Epithelial cell of alveolus of lung (primary cell): ENCODE data around the gene URB1. TPM values are rescaled to one million over a fixed set of nuclear protein-coding genes. Genes with fewer than 3 reads are reported as not detected.

ENCODE experiments used
- total RNA-seq: library from RNA; depleted of rRNA; stranded (reverse); fragments of >200 nt; gene quantifications from 2 replicates; pipeline ENCODE4 v1.2.1, GENCODE V29; 2015

URB1 gene, protein sequence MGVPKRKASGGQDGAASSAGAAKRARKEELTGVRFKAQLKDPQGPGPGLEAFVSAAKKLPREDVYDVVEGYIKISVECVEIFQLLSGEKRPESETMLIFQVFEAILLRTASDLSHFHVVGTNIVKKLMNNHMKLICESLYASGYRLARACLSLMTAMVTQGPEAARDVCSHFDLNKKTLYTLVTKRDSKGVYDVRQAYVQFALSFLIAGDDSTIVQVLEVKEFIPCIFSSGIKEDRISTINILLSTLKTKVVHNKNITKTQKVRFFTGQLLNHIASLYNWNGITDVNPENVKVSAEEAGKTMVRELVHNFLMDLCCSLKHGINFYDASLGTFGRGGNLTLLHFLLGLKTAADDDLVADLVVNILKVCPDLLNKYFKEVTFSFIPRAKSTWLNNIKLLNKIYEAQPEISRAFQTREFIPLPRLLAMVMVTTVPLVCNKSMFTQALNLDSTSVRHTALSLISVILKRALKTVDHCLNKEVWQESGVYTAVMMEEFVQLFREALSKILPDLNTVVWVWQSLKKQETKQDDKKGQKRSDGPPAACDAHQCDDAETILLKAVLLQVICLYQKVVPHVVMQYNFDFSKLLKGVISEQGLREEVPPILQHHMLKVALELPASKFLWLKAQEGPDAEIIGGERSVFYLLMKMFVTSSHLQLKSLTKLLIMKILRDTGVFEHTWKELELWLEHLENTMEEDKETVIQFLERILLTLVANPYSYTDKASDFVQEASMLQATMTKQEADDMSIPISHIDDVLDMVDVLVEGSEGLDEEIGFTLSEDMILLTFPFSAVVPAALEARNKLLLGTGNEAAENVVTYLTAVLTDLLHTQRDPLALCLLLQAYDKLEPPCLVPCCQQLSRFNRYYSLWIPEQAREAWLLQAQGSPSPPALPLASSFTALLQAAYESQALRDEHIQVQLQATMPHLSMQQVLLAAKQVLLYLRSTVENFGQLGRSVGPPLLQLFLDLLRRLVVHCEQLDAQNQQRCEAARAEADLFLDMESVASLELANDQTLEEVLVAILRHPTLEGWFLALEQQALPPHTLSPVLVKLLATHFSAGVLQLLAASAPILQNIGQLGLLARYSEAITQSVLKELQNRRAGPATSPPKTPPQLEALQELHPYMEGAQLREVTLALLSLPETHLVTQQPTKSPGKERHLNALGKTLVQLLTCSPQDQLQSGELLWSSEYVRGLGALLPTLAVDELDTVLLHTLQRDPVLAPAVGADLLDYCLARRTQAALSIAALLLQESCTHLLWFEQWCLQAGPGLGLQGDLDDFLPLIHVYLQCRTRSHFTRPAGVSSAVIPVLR (N-terminal part only)
- 10.1 and 15.8 TPM in 2 replicates for total RNA-seq

DNA sequence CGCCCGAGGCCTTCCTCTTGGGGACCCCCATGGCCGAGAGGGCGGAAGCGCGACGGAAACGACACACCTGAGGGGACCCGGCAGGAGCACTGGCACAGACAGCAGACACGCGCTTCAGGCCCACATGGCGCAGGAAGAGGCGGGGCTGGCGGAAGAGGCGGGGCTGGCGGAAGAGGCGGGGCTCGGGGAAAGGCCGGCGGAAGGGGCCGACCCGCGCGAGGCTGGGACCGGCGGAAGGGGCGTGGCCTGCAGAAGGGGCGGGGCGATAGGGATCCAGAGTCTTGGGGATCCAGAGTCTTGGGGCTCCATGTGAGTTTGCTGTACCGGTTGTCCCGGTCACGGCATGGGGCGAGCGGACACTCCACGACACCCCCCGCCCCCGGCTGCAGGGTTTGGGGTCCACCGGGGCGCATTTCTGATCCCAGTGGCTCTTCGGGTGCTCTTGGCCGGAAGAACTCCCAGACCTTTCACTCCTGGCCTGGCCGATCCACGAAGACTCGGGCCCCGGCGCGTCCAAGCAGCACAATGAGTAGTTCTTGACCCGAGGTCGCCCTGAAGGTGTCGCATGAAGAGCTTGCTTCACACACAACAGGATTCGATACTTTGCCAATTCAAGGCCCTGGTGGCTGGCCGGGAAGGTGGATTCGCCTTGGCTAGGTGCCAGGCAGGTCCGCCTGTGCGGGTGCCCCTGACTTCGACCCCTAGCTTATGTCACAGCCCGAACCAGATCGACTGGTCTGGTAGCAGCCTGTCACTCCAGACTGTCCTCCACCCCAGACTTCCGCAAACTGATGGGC lies at the start of gene URB1:
Gene URB1 (minus strand): TSS at position 133 of the 797 bp plus-strand sequence. CDS start 102 bp downstream, at position 31.

DNA sequence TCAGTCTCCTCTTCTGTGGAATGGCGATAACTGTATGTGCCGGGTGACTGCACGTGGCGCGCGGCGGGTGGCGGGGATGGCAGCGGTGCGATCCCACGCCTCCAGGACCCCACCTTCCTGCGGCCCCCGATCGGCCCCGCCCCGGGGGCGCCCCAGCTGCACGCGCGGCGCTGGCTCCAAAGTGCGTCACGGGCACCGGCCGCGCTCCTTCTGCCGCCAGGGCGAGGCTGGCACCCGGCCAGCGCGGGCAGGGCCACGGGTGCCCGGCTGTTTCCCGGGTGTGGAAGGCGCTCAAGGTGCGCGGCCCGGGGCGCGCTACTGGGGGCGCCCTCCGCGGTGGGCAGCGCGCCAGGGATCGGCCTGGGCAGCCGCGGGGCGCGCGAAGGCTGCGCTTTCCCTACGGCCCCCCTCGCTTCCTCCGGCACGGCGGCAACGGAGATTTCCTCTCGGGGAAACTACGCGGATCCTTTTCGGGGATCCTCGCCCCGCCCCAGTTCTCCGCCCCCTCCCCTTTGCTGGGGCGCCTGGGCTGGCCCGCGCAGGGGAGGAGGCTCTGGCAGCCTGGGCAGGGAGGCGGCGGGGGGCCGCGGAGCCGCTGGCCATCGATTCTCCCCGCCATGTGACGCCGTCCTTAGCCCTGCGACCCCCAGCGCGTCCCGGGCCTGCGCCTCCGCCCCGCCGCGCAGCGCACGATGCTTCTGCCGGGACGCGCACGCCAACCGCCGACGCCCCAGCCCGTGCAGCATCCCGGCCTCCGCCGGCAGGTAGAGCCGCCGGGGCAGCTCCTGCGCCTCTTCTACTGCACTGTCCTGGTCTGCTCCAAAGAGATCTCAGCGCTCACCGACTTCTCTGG lies 19.6 kb upstream of the URB1 start, which contains the start of gene EVA1C:
Gene EVA1C (plus strand): TSS at position 545 of the 853 bp plus-strand sequence. CDS start 148 bp downstream, at position 693.

DNA sequence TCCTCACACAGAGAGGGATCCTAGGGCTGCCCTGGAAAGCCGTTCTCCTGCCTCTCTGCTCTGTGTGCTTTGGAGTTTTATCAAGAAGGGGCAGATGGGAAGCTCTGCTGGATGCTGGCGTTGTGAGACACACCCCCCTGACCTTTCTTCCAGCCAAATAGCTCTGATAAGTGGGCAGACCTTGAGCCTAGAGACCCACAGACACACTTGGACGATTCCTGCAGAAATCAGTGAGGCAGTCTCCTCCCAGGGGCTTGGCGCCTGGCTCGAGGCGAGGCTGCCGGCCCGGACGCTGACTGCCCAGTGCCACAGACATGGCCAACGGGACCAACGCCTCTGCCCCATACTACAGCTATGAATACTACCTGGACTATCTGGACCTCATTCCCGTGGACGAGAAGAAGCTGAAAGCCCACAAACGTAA lies 94.1 kb downstream of the URB1 start, which contains the start of gene MRAP:
Gene MRAP (plus strand): TSS at position 198 of the 424 bp plus-strand sequence. CDS start 117 bp downstream, at position 315.

DNA sequence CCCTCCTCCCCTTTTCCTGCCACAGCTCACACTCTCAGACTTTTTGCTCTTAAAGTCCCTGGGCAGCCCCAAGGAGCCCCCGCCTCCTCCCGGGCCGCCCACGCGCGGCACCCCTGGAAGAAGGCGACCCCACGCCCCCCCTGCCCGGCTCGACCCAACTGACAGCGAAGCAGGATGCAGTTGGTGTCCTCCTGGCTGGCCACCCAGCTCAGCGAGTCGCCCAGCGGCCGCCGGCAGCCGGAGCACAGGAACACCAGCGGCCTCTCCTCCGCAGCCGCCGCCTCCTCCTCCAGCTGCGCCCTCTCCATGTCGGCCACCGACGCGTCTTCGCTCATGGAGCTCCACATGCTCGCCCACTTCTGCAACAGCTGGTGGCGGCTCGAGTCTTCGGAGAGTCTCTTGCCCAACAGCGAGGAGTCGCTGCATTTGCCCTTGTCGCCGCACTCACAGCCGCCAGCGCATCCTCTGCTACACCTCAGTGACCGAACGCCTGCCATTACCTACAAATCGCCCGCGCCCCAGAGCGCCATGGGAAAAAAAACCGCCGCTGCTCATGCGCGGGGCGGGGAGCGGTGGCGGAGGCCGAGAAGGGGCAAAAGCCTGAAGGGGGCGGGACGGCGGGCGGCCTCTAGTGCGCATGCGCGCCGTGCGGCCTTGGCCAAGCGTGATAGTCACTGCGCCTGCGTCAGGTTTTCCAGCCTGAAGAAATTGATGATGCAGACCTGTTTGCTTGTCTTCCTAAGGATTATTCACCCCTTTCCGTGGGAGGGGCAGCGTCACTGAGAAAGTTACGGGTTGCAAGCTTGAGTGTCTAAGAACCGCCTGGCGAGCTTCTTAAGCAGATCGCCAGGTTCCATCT lies 114.1 kb downstream of the URB1 start, which contains the start of gene MIS18A:
Gene MIS18A (minus strand): TSS at position 532 of the 859 bp plus-strand sequence. CDS start 35 bp downstream, at position 497.

Other genes starting within 250 kb of the URB1 start
- gene MIS18A, start 114.0 kb downstream of the URB1 start, total RNA-seq: 8.5 and 12.5 TPM in 2 replicates
- gene MRAP, start 94.2 kb downstream of the URB1 start, total RNA-seq: not detected in 2 replicates
- gene EVA1C, start 19.7 kb upstream of the URB1 start, total RNA-seq: 3.4 and 6.5 TPM in 2 replicates
- gene TCP10L, start 192.5 kb upstream of the URB1 start, total RNA-seq: 2.6 TPM in 1 of 2 replicates, not detected in the other
- 21.8 and 23.7 TPM in 2 replicates for gene CFAP298, start 219.4 kb upstream of the URB1 start, total RNA-seq